UCSD-AML1 (cell line): ENCODE measurements around the gene EFHD1.
"Not testable (repeated sequence)": the region's sequence is repeated elsewhere in the genome, so short reads cannot be mapped to it uniquely, and the experiment has no call there.

Source experiments
- DNase-seq: peaks from one replicate; lab custom pipeline; 2025; ENCODE audit not compliant: unreplicated experiment; lab: John Stamatoyannopoulos, UW

Gene EFHD1

DNA sequence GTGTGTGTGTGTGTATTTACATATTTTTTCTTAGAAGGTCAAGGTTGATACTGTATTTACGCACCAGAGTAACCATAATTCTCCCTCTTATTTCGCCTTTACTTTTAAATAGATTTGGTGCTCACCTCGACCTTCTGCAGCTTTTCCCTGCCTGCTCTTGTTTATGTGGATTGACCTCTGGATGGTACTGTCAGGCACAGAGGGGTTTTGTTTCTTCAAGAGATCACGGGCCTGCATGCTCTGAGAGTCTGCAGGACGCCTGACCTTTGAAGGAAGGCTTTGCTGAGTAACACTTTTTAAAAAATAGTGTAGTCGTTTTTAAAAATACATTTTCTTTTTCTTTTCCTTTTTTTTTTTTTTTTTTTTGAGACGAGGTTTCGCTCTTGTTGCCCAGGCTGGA, 18.1 kb upstream of the EFHD1 start:
- no peak for DNase-seq

DNA sequence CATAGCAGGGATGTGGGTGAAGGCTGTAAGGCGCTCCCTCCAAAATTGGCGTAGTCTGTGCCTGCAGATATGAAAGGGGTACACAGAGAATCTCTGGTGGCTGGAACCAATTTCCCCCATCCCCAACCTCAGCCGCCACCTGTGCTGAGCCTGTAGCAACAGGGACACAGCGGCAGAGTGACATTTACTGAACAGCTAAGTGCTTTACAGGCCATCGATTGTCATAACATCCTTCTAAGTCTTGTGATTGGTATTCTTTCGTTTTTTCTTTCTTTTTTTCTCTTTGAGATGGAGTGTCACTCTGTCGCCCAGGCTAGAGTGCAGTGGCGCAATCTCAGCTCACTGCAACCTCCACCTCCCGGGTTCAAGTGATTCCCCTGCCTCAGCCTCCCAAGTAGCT, 12.2 kb upstream of the EFHD1 start:
- DNase-seq, result no peak

DNA sequence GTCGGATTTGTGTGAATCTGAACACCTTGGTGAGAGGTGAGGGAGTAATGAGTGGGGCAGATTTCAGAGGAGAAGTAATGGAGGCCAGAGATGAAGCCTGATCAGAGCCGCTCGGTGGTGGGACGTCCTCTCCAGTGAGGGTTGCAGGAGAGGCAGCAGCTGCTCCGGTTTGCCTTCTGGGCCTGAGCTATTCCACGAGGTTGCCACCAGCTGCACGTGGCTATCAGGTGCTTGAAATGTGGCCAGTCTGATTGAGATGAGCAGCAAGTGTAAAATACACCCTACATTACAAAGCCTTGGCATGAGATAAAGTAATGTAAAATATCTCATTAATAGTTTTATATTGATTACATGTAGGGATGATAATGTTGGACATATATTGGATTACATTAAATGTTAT, 10.8 kb upstream of the EFHD1 start:
- no peak for DNase-seq

DNA sequence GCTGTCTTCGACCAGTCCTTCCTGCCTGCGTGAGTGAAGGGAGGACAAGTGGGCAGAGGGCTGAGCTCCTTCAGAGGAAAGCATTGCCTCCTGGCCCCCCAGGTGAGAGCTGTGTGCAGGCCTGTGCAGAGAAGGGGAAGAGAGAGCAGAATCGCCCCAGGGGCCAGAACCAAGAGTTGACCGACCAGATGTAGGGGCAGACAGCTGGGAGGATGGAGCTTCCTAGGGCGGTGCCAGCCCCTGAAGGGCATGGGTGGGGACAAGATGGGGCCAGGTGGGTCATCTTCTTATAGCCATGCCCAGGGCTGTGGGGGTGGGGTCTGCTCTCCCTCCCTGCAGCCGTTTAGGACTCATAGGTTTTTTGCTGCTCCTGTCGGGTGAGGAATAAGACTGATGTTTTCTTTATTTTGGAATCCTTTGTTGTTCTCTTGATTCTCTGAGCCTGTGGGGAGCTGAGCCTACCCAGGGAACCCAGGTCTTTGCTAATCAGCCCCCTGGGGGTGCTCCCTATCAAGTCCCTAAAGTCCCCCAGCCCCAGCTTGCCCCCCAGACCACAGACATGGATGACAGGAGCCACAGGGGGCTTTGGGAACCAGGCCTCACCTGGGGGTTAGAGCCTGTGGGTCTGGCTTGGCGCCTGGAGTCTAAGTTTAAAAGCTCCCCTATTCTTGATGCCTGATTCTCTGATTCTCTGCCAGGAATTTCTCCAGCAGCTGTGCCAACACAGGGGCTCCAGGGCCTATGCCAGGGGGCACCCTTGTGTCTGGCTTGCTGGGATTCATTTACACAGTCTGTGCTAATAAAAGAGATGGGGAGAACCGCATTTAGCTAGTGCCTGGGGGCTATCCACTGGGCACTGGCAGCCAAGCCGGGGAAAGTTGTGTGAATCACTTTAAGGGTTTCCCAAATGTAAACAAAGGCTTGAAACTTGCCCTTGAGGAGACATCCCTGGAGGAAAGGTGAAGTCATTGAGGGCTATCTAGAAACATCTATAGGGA, 9.3 kb upstream of the EFHD1 start:
- DNase-seq, result no peak

DNA sequence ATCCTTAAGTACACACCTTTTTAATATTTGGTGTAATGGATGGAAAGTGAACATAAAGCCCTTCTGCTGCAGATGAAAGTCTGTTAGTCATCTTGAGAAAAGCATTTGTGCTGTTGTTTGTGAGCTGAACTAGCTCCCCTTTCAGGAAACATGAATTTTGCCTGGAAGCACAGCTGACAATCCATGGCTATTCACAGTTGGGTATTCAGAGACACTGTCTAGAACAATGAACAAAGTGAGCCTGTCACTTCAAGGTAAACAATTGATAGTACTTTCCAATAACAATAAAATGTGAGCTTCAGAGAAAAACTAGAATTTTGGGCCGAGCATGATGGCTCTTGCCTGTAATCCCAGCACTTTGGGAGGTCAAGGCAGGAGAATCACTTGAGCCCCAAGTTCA, 6.8 kb upstream of the EFHD1 start:
- no peak for DNase-seq

DNA sequence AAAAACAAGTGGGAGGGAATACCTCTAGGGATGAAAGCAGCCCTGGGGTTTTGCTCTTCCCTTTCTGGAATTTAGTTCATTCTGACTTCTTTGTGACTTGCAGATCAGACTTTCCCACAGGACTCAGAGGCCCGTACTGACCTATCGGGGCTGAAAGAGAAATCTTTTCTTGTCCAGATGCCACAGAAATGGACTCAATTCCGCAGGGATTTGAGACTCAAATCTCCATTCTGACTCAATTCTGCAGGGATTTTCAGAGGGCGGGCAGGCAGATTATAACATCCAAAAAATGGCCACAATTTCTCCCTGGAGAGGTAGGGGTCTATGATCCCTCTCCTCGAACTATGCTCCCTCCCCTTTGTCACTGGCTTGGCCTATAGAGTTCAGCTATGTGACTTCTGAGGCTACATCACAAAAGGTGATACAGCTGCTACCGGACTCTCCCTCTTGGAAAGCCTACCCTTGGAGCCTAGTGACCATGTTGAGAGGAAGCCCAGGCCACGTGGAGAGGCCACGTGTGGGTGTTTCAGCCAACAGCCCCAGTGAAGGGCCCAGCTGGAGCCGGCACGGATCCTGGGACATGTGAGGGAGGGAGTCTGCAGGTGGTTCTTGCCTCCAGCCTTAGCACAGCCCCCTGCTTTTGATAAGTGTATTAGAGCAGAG, 4.8 kb upstream of the EFHD1 start:
- no peak for DNase-seq

DNA sequence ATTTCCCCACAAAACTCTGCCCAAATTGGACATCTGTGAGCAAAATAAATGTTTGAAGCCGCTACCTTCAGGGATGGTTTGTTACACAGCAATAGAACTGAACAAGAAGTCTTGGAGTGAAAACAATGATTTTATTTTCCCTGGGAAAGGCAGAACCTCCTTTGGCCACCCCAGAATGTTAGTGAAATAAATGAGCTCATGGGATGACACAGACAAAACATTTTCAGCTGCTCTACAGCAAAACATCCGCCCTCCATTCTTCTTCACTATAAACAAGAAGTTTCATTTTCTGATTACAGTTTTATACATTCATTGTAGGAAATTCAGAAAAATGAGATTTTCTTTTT, 4.3 kb upstream of the EFHD1 start:
- no peak for DNase-seq

DNA sequence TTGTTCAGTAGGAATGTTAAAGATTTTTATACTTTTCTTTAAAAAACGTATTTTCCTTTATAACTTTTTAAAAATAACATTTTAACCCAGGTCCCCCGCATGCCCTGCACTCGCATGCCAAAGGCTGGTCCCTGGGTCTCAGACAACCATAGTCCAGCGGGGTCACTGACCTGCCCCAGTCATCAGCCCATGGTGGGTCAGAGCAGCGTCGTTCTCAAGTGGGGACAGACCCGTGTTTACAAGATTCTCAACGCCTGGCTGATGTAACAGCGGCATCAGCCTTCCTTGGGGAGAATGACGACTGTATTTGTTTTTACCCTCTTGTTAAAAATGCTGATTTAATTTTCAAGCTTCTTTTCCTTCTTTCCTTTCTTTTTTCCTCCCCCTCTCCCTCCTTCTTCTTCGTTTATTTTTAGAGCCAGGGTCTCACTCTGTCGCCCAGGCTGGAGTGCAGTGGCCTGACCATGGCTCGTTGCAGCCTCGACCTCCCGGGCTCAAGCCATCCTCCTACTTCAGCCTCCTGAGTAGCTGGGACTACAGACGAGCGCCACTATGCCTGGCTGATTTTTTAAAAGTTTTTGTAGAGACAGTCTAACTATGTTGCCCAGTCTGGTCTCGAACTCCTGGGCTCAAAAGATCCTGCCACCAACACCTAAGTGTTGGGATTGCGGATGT, 1.0 kb upstream of the EFHD1 start:
- no peak for DNase-seq

DNA sequence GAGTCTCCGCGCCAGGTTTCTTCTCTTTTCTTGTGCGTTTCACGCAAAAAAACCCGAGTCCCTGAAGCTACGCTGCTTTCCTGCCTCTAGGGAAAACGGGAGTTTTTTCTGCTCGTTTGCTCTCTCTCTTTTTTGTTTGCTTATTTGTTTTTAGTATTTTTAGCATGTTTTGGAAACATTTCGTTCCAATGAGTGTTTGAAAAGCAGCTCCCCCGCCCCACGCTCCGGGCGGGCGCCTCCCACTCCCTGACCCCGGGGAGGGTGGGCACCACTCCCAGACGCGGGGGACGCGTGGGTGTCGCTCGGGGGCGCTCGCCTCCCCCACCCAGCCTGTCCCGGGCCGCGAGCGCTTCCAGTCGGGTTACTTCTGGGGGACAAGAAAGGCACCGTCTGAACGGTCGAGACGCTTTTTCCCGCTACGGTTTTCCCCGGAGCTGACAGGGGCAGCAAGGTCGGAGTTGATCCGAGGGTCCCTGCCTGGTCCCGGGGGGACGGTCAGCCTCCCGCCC, 446 bp upstream of the EFHD1 start:
- no peak for DNase-seq

DNA sequence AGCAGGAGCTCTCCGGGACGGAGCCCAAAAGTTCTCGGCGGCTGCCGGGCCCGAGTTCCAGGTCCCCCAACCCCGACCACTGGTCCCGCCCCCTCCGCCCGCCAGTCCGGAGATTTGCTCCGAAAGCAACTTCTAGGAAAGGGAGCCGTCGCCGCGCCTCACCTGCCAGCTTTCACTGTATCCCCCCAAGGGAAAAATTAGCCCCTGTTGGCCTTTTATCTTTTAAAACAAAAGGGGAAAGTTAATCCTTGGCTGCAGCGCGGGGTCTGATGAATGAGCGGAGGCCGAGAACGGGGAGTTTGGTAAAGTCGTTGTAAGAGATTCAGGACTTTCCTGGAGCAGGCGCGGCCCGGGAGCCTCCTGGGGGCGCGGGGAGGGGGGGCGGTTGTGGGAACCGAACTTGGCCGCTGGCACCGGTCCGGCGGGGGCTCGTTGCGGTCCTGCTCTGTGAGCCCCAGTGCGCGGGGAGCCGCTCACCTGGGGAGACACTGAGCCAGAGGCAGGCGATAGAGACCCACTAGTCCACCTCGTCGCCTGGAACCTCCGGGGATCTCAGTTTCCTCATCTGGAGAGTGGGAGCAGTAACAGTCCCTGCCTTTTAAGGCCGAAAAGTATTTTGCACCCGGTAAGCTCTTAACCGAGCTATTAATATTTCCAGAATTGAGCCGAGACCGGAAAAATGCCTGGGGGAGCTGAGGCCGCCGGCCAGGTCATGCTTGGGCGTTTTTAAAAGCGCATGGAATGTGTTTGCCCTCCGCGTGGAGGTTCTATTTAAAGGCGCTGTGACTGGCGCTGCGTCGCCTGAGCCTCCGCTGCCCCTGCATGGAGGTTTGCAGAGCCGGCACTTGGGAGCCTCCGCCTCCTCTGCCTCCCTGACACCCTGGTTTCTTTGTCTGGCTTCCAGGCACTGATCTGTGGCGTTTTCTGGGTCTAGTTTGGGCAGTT, 1.1 kb downstream of the EFHD1 start:
- DNase-seq, result no peak

DNA sequence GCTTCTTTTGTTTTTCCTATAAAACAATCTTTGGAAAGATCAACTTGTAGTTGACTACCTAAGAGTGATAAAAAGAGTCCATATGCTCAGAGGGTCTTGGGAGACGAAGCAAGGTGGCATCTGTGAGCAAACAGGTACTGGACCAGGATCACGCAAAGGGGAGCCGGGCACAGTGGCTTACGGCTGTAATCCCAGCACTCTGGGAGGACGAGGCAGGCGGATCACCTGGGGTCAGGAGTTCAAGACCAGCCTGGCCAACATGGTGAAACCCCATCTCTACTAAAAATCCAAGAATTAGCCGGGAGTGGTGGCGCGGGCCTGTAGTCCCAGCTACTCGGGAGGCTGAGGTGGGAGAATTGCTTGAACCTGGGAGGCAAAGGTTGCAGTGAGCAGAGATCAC, 2.0 kb downstream of the EFHD1 start:
- not testable (repeated sequence) for DNase-seq

DNA sequence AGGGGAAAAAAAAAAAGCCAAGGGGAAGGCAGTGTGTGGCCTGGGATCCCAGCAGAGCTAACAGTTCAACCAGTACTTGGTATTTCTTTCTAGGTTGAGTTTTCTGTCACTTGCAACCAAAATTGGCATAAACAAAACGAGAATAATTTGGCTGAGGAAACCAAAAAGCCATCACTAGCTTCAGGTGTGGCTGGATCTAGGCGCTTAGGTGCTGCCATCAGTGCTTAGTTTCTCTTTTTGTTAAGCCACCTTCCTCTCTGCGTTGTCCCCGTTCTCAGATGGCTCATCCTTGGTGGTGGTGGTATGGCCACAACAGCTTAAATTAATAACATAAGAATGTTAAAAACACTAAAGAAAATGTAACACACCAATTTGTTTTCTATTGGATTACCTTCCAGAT, 2.4 kb downstream of the EFHD1 start:
- no peak for DNase-seq

DNA sequence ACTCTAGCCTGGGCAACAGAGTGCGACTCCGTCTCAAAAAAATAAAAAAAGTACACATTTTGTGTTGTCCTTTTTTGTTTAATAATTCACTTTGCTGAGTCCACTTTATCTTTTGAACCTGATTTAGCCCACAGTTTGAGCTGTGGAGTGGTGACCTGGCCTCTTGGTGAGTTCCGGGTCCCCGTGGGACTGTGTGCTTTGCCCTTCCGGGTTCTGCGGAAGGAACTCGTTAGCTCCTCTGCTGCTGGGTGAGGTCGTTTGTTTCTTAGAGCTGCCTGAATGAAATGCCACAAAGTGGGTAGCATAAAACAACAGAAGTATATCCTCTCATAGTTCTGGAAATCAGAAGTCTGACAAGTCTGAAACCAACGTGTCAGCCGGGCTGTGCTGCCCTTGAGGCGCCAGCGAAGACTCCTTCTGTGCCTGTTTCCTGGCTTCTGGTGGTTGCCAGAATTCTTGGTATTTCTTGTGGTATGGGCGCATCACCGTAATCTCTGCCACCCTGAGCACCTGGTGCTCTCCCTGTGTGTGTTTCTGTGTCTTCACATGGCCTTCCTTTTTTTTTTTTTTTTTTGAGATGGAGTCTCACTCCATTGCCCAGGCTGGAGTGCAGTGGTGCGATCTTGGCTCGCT, 3.5 kb downstream of the EFHD1 start:
- DNase-seq, result no peak

DNA sequence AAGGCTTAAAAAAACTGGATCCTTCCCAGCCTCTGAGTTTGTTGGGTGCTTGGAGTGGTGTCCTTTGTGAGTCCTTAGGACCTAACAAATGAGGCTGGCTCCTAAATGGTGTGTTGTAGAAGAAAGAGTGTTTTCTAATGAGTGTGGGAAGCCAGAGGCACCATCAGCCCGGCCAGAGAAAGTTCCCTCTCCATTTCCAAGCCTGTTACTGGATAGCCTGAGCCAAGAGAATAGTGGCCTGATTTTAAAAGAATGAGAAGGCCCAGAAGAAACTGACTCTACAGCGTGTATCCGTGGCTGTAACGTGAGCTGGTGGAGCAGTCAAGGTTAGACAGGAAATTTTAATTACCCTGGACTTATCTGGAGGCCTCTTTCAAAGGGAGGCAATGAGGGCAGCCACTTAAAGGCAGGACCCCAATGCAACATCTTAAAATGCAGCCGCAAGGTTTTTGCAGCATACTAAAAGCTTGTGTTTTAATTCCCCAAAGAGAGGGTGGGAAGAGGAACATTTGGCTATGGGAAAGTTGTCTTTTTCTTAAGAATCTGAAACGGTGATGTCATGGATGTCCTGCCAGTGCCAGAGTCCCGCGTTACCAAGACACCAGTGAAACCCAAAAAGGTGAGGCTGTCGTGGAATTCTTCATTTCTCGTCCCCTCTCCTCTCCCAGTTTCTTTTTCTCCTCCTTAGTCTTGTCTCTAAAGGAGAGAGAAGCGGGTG, 4.6 kb downstream of the EFHD1 start:
- DNase-seq, result no peak

DNA sequence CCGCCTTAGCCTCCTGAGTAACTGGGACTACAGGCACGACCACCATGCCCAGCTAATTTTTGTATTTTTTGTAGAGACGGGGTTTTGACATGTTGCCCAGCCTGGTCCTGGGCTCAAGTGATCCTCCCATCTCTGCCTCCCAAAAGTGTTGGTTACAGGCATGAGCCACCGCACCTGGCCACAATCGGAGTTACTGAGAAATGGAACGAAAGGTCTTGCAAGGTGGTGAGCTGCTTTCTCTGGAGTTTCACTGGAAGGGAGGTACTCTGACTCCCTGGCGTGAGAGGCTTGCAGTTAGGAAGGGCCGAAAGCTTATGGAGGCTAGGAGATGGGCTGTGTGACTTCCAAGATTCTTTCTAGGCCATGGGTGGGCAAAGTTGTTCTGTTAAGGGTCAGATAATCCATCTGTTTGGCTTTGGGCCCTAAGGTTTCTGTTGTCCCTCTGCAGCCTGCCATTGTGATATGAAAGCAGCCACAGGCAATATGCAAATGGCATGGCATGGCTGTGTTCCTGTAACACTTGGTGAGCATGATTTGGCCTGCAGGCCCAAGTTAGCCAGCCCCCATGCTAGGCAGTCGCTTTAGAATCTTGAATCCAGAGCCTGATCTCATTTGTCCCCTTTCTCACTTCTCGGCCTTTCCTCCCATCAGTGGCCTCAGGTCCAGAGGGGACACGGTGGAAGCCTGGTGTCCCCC, 7.9 kb downstream of the EFHD1 start:
- DNase-seq, result no peak

DNA sequence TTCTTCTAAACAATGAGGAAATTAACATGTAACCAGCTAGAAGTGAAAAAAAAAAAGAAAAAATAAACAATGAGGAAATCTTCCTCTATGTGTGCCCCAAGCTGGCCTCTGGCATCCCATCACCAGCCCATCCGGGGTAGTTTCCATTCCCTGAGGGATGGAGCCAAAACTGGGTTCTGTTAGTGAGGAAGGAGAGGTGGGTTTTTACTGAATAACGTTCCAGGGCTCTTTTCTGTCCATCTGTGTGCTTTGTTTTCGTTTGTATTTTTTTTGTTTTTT, 9.7 kb downstream of the EFHD1 start:
- DNase-seq, result no peak

DNA sequence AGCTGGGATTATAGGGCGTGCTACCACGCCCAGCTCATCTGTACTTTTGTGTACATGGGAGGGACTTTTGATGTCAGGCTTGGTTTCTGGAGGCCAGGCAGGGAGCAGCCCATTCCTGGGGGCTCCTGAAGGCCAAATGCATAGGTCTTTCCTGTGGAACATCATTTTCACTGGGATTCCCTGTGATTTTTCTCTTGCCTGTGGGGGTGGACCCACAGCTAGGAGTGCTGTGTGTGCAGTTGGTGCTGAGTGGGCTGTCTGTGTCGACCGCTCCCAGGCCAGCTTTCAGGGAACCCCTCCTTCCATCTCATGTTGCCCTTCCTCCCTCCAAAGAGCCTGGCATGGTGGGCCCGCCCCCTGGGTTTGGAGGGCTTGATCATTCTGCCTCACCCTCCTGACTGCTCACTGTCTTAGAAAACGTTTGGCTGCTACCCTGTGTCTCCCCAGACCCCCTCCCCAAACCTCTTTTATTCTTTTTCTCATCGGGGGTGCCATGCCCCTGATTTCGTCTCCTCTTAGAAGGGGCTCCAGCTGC, 10.5 kb downstream of the EFHD1 start:
- DNase-seq, result no peak

DNA sequence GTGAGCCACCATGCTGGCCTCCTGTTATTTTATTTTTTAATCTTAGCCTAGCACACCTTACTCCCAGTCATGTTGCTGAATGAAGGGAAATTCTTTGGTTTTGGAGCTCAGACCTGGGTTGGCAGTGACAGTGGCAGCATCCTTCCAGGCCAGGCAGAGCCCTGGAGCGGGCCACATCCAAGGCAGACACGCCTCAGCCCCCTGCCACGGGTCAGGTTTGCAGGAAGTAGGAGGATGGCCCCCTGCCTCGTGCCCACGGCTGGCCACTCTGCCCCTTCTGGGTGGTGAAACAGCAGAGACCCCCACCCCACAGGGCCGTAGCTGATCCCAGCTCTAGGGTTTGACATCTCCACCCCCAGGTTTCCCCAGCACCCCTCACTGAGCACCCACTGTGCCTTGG, 11.7 kb downstream of the EFHD1 start:
- DNase-seq, result no peak

DNA sequence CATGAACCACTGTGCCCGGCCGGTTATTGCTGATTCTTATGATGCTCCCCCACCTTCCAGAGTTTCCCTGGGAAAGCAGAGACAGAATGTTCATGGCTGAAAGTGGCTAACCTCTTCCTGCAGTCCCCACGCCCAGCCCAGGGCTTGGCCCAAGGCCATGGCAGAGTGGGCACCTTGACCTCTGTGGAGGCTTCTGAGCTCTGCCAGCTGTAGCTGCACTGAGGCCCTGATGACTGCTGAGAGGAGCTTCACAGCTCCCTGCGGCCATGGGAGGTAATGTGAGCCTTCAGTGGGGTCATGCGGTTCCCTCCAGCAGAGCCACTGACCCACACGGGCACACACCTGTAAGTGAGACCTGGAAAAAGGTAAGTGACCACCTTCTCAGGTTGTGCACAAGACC, 13.3 kb downstream of the EFHD1 start:
- DNase-seq, result no peak
